ENCODE measurements around the gene LLGL2.
A peak's percentile ranks its signal among the peaks of the same experiment; 100 is the strongest.
"Not testable (repeated sequence)": the region's sequence is repeated elsewhere in the genome, so short reads cannot be mapped to it uniquely, and the experiment has no call there.

LLGL2 gene

DNA sequence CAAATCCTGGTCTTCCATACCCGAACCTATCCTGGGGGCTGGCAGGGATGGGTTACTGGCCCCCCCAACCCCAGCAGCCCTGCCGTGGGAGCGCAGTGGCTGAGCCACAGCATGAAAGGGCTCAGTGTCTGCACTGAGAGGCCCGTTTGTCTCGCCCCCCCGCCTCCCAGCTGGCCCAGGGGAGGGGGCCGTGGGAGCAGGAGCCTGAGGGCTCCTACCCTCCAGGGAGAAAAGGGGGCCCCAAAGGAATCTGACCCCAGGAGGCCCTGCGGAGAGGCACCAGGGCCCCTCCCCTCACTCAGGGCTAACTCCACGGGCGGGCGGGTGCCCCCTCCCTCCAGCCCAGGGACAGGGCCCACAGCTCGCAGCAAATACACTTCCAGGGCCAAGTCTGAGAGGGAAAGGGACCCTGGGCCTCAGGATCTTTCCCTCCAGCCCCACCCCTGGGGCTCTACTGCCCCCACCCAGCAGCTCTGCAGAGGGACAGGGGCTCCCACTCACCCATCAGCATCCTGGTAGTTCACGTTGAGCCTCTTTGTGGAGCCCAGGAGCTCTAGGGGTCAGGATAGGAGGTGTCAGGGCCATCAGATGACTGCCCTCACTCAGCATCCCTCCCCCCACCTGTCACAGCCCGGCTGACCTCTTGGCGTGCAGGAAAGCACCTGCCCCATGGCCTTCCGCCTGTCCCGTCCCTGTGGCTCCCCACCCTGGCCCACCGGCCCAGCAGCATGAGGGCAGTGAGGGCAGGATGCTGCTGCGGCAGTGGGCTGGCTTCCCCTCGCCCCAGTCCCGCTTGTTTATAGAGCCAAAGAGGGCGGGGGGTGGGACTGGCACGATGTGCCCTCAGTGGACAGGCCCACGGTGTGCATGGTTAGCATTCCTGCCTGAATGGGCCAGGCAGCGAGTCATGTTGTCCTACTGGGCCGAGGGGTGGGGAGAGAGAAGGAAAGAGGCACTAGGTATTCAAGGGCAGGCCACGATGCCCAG lies 17.5 kb upstream of the LLGL2 start:
- no peak for DNase-seq

DNA sequence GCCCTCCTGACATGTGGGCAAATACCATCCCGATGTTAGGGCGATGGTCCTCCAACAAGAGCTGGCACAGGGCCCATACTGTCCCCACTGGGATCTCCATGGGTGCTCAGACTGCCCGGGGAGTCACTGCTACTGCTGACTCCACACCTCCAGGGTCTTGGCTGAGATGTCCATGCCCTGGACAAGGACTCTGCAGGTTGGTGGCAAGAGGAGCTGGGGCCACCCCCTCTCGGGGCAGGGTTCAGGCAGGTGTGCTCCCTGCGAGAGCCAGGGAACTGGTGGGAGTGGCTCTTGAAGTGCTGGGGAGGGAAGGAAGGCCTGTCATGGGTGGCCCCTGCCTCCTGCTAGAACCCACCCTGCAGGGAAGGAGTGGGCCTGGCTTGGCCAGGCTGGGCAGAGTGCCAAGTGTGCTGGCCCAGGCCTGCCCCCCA lies 16.6 kb upstream of the LLGL2 start:
- DNase-seq: no peak

DNA sequence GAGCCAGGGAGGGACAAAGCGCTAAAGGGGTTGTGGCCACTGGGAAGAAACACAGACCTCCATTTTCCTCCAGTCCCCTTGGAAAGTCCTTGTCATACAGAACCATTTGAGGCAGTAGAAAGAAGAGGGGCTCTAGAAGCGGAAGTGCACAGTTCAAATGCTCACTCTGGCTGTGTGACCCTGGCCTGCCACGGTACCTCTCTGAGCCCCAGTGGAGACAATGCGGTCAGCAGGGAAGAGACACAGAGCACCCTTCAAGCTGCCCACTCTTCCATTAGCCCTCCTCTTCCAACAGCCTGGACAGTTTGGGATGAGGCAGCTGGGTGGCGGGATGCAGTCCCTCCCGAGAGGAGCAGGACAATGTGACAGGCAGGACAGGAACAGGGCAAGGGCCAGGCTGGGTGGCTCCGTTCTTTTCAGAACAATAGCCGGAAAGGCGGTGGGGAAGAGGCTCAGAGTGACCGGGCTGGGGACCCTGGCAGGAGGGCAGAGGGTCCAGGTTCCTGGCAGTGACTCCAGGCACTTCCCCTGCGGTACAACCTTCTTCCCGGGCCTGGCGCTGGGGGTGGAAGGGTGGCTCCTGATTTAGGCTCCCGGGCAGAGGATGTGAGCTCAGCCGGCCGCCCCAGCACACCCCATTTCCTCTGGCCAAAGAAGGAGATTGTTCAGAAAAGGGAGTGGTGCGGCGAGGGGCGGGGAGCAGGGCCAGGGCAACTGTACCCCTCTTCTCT lies 15.8 kb upstream of the LLGL2 start:
- no peak for DNase-seq

DNA sequence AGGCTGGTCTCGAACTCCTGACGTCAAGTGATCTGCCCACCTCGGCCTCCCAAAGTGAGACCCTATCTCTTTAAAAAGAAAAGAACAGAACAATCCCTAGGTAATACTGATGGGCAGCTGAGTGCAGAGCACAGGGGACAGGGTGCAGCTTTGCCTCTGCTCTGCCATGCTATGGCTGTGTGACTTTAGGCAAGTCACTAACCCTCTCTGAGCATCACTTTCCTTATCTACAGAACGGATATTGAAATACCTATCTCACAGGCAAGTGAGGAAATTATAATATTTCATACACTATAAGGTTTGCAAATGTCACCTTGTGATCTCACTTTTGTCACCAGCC lies 14.3 kb upstream of the LLGL2 start:
- DNase-seq: no peak

DNA sequence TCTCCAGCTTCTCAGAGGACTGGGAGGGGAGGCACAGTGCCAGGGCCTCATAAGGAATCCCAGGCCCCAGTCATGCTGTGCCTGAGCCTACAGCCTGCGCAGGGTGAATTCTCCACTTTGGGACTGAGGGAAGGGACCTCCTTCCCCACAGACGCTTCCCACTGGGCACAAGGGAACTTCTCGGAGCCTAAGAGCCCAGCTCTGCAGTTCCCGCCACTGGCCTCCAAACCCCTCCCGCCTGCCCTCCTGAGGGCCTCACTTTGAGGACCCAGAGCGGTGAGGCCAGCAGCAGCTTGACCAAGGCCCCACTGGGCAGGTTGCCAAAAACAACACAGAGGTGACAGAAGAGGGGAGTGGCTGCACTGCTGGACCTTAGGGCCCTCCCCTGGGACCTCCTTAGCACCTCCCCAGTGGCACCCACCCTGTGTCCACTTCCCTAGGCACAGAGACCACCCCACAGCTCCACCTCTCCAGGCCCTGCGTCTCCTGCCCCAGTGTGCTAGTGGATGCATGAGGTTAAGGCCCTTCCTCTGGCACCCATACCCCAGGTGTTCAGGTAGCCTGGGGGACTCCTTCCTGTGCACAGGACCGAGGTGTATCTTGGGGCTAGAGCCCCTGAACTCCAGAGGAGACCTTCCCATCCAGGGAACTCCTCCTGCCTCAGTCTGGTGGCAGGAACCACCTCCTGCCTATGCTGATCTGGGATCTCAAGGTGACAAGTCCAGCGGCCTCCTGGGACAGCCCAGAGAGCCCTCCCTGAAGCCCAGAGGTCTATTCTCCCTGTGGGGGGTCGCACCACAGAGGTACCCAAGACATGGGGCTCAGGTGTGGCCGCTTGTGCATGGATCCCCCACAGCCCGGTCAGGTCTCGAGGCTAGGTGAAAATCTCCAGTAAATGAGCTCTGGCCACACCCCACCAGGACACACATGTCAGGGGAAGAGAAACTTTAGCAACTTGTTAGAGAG lies 13.6 kb upstream of the LLGL2 start:
- no peak for DNase-seq

DNA sequence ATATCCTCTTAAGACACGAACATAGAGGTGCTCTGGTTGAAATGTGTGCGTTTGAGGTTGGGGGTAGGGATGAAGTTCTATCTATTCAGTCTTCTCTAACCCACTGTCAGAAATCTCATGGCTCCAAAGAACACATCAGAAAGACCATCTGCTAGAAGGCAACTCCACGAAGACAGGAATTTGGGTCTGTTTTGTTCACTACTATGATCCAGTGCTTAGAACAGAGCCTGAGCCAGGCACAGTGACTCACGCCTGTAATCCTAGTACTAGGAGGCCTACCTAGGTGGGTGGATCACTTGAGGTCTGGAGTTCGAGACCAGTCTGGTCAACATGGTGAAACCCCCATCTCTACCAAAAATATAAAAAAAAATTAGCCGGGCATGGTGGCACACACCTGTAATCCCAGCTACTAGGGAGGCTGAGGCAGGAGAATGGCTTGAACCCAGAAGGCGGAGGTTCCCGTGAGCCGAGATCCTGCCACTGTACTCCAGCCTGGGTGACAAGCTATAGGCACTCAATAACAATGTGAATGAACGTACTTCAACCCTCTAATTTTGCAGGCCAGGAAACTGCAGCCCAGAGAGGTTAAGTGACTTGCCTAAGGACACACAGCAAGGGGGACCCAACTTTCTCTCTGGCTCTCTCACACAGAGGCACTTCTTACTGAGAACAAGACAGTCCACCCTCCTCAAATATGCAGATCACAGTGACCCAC lies 12.4 kb upstream of the LLGL2 start:
- no peak for DNase-seq

DNA sequence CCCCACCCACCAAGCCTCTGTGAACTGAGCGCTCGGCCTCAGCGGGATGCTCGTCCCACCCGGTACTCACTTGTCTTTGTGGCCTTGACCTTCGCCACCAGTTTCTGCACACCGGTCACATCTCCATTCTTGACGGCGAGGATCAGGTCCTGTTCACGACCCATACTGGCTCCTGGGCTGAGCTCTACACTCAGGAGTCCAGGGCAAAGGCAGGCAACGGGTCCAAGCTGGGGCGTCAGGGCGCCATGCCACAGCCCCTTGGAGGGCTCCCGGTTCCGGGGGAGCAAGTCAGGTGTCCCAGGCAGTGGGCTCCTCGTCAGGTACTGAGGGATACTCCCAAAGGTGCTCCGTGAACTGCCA lies 11.9 kb upstream of the LLGL2 start:
- no peak for DNase-seq

DNA sequence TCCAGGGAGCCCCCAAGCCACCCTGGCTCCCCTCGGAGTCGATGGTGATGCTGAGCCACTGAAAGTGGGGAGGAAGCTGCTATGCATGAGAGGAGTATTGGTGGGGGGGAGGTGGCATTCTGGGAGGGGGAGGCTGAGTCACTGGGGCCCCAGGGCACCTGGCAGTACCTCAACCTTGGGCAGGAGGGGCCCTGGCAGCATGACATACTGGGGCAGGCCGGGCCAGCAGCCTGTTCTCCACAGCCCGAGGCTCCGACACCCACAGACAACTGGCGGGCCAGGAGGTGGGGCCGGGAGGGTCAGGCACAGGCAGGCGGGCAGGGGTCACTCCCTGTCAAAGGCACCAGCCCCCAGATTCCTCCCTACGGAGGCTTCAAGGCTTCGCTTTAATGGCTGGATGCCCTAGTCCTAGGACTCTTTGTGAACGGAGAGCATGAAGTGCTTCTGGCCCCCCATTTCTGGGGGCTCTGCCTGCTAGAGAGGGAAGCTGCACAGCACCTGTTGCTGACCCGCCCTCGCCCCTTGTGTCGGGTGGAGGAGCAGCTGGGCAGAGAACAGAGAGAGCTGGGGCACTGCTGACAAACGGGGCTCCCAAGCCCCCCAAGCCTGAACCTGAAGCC lies 11.1 kb upstream of the LLGL2 start:
- DNase-seq: no peak

DNA sequence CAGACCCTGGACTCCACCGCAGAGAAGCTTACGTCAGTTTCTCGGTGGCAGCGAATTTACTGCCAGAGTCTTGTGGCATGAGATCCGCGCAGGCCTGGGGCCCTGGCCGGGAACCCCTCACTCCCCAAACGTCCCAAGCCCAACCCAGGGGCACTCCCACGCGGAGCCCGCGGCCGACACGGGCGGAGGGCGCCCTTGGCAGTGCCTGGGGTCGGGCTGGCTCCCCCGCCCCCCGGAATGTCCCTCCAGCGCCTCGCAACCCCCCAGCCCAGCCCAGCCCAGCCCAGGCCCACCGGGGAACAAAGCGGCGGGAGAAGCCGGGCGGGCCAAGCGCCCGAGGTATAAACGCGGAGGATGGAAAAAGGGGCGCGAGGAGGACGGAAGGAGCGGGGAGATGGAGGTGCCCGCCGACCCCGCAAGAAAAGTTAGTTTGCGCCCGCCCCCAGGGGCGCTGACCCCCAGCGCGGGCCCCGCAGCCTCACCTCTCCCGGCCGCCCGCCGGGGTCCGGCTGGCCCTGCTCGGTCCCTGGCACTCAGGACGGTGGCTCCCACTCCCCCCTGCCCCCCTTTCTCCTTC lies 10.5 kb upstream of the LLGL2 start:
- DNase-seq: no peak

DNA sequence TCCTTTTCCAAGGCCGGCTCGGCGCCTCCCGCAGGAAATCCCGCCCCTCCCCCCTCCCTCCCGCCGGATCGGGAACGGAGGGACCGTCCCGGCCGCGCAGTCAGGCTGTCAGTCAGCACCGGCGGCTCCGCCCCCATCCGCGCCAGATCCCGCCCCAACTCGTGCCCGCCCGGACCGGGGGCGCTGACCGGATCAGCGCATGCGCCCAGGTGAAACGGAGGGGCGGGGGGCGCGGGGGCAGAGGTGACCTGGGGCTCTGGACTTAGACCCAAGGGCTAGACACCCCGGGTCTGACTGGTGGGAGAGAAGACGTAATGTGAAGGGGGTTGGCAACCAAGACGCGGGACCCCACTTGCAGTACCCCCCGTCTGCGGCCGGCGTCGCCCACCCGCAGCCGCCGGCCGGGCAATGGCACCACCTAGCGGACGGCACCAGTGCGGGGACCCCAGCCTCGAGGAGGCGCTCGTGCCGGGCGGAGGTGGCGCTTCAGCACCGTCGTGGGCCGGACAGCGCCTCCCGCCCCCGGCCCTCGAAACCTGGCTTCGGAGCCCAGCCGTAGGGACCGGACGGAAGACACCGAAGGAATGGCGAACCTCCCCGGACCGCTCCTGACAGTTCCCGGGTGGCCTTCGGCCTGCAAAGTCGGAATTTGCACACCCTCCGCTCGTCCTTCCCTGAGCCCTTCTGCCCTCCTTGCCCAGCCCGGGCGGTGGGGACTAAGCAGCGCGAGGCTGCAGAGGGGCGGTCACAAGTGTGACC lies 9.8 kb upstream of the LLGL2 start, which contains the start of gene CASKIN2:
Gene CASKIN2, minus strand, starts transcription at position 42 of the 759 bp plus-strand sequence. CDS start 1,733 bp downstream, outside the sequence.
- peak; percentile 44 to 54 for DNase-seq

DNA sequence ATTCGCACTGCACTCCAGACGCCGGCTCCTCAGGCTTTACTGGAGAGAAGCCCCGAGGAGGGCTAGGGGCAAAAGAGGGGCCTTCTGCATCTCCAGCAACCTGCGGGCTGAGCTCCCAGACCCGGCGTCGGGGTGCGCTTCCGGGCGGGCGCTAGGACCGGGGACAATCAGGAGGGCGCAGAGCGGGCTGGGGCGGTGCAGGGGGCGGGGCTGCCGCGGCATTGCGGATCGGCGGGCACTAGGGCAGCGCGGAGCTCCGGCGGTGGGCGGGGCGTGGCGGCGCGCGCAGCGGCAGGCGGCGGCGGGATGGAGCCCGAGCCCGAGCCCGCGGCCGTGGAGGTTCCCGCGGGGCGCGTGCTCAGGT lies 9.3 kb upstream of the LLGL2 start, which contains the start of gene TSEN54:
Gene TSEN54, plus strand, starts transcription at position 274 of the 364 bp plus-strand sequence. Its CDS starts 33 bp downstream, at position 307.
- peak; percentile 84 to 90 for DNase-seq

DNA sequence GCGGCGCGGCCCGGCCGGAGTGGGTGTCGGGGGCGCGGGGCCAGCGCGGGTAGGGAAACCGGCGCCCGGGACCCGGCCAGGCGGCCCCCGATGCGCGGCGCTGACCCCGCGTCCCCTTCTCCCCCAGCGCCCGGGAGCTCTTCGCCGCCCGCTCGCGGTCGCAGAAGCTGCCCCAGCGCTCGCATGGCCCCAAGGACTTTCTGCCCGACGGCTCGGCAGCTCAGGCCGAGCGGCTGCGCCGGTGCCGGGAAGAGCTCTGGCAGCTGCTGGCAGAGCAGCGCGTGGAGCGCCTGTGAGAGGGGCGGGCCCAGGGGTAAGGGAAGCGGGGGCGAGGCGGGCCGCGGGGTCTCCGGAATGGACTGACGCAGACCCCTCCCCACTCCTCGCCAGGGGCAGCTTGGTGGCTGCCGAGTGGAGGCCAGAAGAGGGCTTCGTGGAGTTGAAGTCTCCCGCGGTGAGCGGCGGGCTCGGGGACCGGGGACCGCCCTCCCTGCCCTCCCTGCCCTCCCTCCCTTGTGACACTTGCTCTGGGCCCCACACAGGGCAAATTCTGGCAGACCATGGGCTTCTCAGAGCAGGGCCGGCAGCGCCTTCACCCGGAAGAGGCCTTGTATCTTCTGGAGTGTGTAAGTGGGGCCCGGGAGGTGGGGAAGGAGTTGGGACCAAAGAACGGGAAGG lies 8.7 kb upstream of the LLGL2 start:
- peak in 1 of 2 donors; percentile 14 for DNase-seq

DNA sequence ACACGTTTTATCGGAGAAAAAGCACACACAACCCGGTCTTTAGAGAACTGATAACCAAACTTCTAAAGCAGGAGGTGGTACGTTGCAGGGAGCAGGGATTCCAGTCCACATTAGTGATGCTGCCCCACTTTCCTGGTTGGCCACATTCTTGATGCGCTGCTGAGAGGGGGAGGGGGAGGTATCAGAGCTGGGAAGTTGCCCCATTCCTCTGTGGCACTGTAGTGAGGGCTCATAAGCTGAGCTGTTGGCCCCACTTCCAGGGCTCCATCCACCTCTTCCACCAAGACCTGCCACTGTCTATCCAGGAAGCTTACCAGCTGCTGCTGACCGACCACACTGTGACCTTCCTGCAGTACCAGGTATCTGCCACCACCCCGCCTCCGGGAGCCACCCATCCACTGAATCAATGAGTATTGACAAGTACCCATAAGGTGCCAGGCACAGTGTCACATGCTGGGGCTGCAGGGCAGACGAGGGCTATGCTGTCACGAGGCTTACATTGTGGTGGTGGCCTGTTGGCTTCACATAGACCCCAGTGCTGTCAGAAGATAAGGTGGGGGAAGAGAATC lies 8.1 kb upstream of the LLGL2 start:
- DNase-seq: no peak

DNA sequence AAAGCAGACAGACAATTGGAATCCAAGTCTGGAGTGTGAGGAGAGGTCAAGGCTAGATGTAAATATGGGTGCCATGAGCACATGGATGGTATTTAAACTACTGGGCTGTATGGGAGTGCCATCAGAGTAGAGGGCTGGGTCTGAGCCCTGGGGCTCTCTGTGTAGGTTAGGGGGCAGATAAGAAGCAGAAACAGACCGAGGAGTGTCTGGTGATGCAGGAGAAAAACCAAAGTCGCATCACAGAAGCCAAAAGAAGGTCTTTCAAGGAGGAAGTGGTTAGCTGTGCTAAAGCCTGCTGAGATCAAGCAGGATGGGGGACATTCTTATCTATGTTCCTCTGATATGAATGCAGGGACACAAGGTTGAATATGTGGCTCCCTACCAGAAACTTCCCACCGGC lies 7.3 kb upstream of the LLGL2 start:
- no peak for DNase-seq

DNA sequence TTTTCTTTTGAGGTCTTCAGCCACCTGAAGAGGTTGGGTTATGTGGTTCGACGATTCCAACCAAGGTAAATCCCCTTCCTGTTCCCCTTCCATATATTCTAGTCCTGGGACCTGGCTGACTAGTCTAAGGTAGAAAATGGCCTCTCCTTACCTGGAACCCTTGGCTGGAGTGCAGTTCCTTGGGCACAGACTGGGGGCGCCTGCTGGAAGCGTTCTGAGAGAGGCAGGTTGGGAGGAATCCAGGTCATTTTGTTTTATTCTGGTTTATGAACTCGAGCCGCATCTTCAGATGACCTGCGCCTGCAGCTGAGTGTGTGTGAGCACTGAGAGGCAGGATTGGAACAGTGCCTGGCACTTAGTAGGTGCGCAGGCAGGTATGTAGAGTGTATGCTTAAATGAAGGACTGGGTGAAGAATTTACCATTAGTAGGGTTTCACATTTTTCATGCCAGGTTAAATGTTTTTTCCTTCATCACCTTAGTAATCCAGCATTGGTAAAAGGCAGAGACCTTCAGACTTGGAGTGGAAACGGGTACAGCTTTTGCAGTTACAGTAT lies 6.4 kb upstream of the LLGL2 start:
- no peak for DNase-seq

DNA sequence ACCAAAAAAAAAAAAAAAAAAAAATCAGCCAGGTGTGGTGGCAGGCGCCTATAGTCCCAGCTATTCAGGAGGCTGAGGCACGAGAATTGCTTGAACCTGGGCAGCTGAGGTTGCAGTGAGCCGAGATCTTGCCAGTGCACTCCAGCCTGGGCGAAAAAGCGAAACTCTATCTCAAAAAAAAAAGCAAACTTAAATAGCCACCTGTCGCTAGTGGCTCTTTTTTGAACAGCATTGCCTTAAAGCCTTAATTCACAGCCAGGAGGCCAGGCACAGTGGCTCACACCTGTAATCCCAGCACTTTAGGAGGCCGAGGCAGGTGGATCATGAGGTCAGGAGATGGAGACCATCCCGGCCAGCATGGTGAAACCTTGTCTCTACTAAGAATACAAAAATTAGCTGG lies 5.1 kb upstream of the LLGL2 start:
- not testable (repeated sequence) for DNase-seq

DNA sequence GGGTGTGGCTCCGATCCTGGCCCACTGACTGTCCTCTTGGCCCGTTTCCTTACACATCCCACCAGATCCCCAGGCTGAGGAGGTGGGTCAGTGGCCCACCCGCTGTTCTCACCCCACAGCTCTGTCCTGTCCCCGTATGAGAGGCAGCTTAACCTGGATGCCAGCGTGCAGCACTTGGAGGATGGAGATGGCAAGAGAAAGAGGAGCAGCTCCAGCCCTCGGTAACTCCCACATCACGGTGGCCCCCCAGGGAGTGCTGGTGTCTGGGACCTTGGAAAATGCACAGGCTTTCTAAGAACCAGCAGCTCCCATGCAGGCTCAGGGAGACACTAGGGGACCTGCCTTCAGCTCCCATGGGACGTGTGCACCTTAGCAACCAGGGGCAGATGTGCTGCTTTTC lies 4.2 kb upstream of the LLGL2 start:
- no peak for DNase-seq

DNA sequence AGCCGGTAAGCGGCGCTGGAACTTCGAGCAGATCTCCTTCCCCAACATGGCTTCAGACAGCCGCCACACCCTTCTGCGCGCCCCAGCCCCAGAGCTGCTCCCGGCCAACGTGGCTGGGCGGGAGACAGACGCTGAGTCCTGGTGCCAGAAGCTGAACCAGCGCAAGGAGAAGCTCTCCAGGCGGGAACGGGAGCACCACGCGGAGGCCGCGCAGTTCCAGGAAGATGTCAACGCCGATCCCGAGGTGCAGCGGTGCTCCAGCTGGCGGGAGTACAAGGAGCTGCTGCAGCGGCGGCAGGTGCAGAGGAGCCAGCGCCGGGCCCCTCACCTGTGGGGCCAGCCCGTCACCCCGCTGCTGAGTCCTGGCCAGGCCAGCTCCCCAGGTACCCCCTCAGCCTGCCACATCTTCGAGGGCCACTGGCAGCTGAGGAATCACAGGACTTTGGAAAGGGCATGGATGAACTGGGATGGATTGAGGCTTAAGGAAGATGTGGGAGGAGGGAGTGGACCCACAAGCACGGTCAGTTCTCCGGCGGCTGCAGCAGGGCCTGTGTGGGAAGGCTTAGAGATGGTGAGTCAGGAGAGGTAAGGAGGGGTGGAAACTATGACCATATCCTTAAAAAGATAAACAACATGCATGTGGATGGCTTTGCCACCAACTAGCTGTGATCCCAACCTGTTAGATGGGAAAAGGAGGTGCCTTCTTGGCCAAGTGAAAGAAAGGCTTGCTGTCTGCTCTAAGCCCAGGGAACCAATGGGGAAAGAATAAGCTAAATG lies 3.4 kb upstream of the LLGL2 start:
- peak in 1 of 2 donors; percentile 28 for DNase-seq
